ENCODE results near the gene GPR119.
A peak's percentile ranks its signal among the peaks of the same experiment; 100 is the strongest.
"Not testable (repeated sequence)": the region's sequence is repeated elsewhere in the genome, so short reads cannot be mapped to it uniquely, and the experiment has no call there.

Gene GPR119

GRCh38 chrX:130401415-130402207, 16.1 kb upstream of the GPR119 start, which contains the start of gene RBMX2:
TSS of gene RBMX2 (plus strand) at chrX:130401987. CDS start at chrX:130402033, 46 bp downstream.
- peak within 1 kb of the TSS; percentile 77 for H3K27ac ChIP-seq (ENCODE audit: low read length)
- H3K4me1 ChIP-seq (ENCODE audit: control insufficient read depth in 1 of 2, insufficient read depth in 2 of 2, low read length in 2 of 2): peaks cover 0 to 15% of the 10 kb centered on the region in 2 donors
- peak within 1 kb of the TSS; percentile 75 to 90 for H3K4me3 ChIP-seq (ENCODE audit: low read depth in 1 of 2, low read length in 2 of 2)

GRCh38 chrX:130395341-130395740, 9.9 kb upstream of the GPR119 start:
- Histone ChIP-seq H3K9me3 (ENCODE audit: control insufficient read depth in 1 of 2, low read length in 2 of 2) (no peaks in the 10 kb centered on the region), H3K36me3 (ENCODE audit: control insufficient read depth in 1 of 2, insufficient read depth in 2 of 2, low read length in 2 of 2) (no peaks in the 10 kb centered on the region), H3K4me1 (ENCODE audit: control insufficient read depth in 1 of 2, insufficient read depth in 2 of 2, low read length in 2 of 2) (no peaks in the 10 kb centered on the region), H3K27ac (ENCODE audit: low read length) (no peak overlapping the region), H3K4me3 (ENCODE audit: low read depth in 1 of 2, low read length in 2 of 2) (no peak overlapping the region), H3K27me3 (ENCODE audit: low read depth, low read length) (no peaks in the 10 kb centered on the region)

More at GRCh38 chrX:130401415-130402207, 16.1 kb upstream of the GPR119 start, which contains the start of gene RBMX2:
- Histone ChIP-seq H3K27me3 (ENCODE audit: low read depth, low read length) (no peaks in the 10 kb centered on the region), H3K9me3 (ENCODE audit: control insufficient read depth in 1 of 2, low read length in 2 of 2) (no peaks in the 10 kb centered on the region), H3K36me3 (ENCODE audit: control insufficient read depth in 1 of 2, insufficient read depth in 2 of 2, low read length in 2 of 2) (peaks cover 3 to 10% of the 10 kb centered on the region in 2 donors)

GRCh38 chrX:130393451-130394074, 8.1 kb upstream of the GPR119 start:
- Histone ChIP-seq H3K27me3 (ENCODE audit: low read depth, low read length) (no peaks in the 10 kb centered on the region), H3K9me3 (ENCODE audit: control insufficient read depth in 1 of 2, low read length in 2 of 2) (no peaks in the 10 kb centered on the region), H3K36me3 (ENCODE audit: control insufficient read depth in 1 of 2, insufficient read depth in 2 of 2, low read length in 2 of 2) (no peaks in the 10 kb centered on the region), H3K27ac (ENCODE audit: low read length) (no peak overlapping the region), H3K4me1 (ENCODE audit: control insufficient read depth in 1 of 2, insufficient read depth in 2 of 2, low read length in 2 of 2) (no peaks in the 10 kb centered on the region), H3K4me3 (ENCODE audit: low read depth in 1 of 2, low read length in 2 of 2) (no peak overlapping the region)

GRCh38 chrX:130386408-130386808, 934 bp upstream of the GPR119 start:
- no peaks in the 10 kb centered on the region for H3K27me3 ChIP-seq (ENCODE audit: low read depth, low read length)

GRCh38 chrX:130378024-130378669, 7.3 kb downstream of the GPR119 start:
- Histone ChIP-seq H3K4me1 (ENCODE audit: control insufficient read depth in 1 of 2, insufficient read depth in 2 of 2, low read length in 2 of 2) (no peaks in the 10 kb centered on the region), H3K9me3 (ENCODE audit: control insufficient read depth in 1 of 2, low read length in 2 of 2) (no peaks in the 10 kb centered on the region), H3K27ac (ENCODE audit: low read length) (no peak overlapping the region), H3K4me3 (ENCODE audit: low read depth in 1 of 2, low read length in 2 of 2) (no peak overlapping the region), H3K27me3 (ENCODE audit: low read depth, low read length) (no peaks in the 10 kb centered on the region), H3K36me3 (ENCODE audit: control insufficient read depth in 1 of 2, insufficient read depth in 2 of 2, low read length in 2 of 2) (no peaks in the 10 kb centered on the region)

More at GRCh38 chrX:130386408-130386808, 934 bp upstream of the GPR119 start:
- no peaks in the 10 kb centered on the region for H3K4me1 ChIP-seq (ENCODE audit: control insufficient read depth in 1 of 2, insufficient read depth in 2 of 2, low read length in 2 of 2)
- H3K27ac ChIP-seq (ENCODE audit: low read length): no peak overlapping the region
- no peaks in the 10 kb centered on the region for H3K36me3 ChIP-seq (ENCODE audit: control insufficient read depth in 1 of 2, insufficient read depth in 2 of 2, low read length in 2 of 2)
- no peak overlapping the region for H3K4me3 ChIP-seq (ENCODE audit: low read depth in 1 of 2, low read length in 2 of 2)
- H3K9me3 ChIP-seq (ENCODE audit: control insufficient read depth in 1 of 2, low read length in 2 of 2): no peaks in the 10 kb centered on the region

GRCh38 chrX:130376077-130376476, 9.4 kb downstream of the GPR119 start:
- H3K27me3 ChIP-seq (ENCODE audit: low read depth, low read length): no peaks in the 10 kb centered on the region
- H3K4me1 ChIP-seq (ENCODE audit: control insufficient read depth in 1 of 2, insufficient read depth in 2 of 2, low read length in 2 of 2): no peaks in the 10 kb centered on the region
- peaks cover 0 to 8% of the 10 kb centered on the region in 2 donors for H3K36me3 ChIP-seq (ENCODE audit: control insufficient read depth in 1 of 2, insufficient read depth in 2 of 2, low read length in 2 of 2)
- H3K4me3 ChIP-seq (ENCODE audit: low read depth in 1 of 2, low read length in 2 of 2): no peak overlapping the region
- H3K27ac ChIP-seq (ENCODE audit: low read length): no peak overlapping the region
- no peaks in the 10 kb centered on the region for H3K9me3 ChIP-seq (ENCODE audit: control insufficient read depth in 1 of 2, low read length in 2 of 2)

- not testable (repeated sequence) for H3K36me3 ChIP-seq (ENCODE audit: control insufficient read depth in 1 of 2, insufficient read depth in 2 of 2, low read length in 2 of 2); H3K4me3 ChIP-seq (ENCODE audit: low read depth in 1 of 2, low read length in 2 of 2); H3K9me3 ChIP-seq (ENCODE audit: control insufficient read depth in 1 of 2, low read length in 2 of 2); H3K27me3 ChIP-seq (ENCODE audit: low read depth, low read length); H3K27ac ChIP-seq (ENCODE audit: low read length); H3K4me1 ChIP-seq (ENCODE audit: control insufficient read depth in 1 of 2, insufficient read depth in 2 of 2, low read length in 2 of 2)
Observed at GRCh38 chrX:130352050-130352449, 33.4 kb downstream of the GPR119 start.

GRCh38 chrX:130351567-130351966, 33.9 kb downstream of the GPR119 start:
- Histone ChIP-seq H3K27ac (ENCODE audit: low read length) (no peak overlapping the region), H3K27me3 (ENCODE audit: low read depth, low read length) (no peaks in the 10 kb centered on the region), H3K9me3 (ENCODE audit: control insufficient read depth in 1 of 2, low read length in 2 of 2) (no peaks in the 10 kb centered on the region), H3K4me3 (ENCODE audit: low read depth in 1 of 2, low read length in 2 of 2) (no peak overlapping the region), H3K4me1 (ENCODE audit: control insufficient read depth in 1 of 2, insufficient read depth in 2 of 2, low read length in 2 of 2) (no peaks in the 10 kb centered on the region), H3K36me3 (ENCODE audit: control insufficient read depth in 1 of 2, insufficient read depth in 2 of 2, low read length in 2 of 2) (peaks cover 0 to 10% of the 10 kb centered on the region in 2 donors)

- peaks cover 0 to 10% of the 10 kb centered on the region in 2 donors for H3K36me3 ChIP-seq (ENCODE audit: control insufficient read depth in 1 of 2, insufficient read depth in 2 of 2, low read length in 2 of 2)
- H3K4me3 ChIP-seq (ENCODE audit: low read depth in 1 of 2, low read length in 2 of 2): no peak overlapping the region
- no peaks in the 10 kb centered on the region for H3K9me3 ChIP-seq (ENCODE audit: control insufficient read depth in 1 of 2, low read length in 2 of 2)
- no peak overlapping the region for H3K27ac ChIP-seq (ENCODE audit: low read length)
- no peaks in the 10 kb centered on the region for H3K4me1 ChIP-seq (ENCODE audit: control insufficient read depth in 1 of 2, insufficient read depth in 2 of 2, low read length in 2 of 2)
- H3K27me3 ChIP-seq (ENCODE audit: low read depth, low read length): no peaks in the 10 kb centered on the region
Observed at GRCh38 chrX:130347321-130347720, 38.2 kb downstream of the GPR119 start.

- Histone ChIP-seq H3K36me3 (ENCODE audit: control insufficient read depth in 1 of 2, insufficient read depth in 2 of 2, low read length in 2 of 2) (no peaks in the 10 kb centered on the region), H3K4me3 (ENCODE audit: low read depth in 1 of 2, low read length in 2 of 2) (no peak overlapping the region), H3K4me1 (ENCODE audit: control insufficient read depth in 1 of 2, insufficient read depth in 2 of 2, low read length in 2 of 2) (no peaks in the 10 kb centered on the region), H3K27me3 (ENCODE audit: low read depth, low read length) (no peaks in the 10 kb centered on the region), H3K27ac (ENCODE audit: low read length) (no peak overlapping the region), H3K9me3 (ENCODE audit: control insufficient read depth in 1 of 2, low read length in 2 of 2) (no peaks in the 10 kb centered on the region)
Observed at GRCh38 chrX:130343411-130343810, 42.1 kb downstream of the GPR119 start.

- H3K9me3 ChIP-seq (ENCODE audit: control insufficient read depth in 1 of 2, low read length in 2 of 2): no peaks in the 10 kb centered on the region
- H3K27ac ChIP-seq (ENCODE audit: low read length): no peak overlapping the region
- no peaks in the 10 kb centered on the region for H3K36me3 ChIP-seq (ENCODE audit: control insufficient read depth in 1 of 2, insufficient read depth in 2 of 2, low read length in 2 of 2)
- peak overlapping the region; percentile 81 to 98 for H3K4me3 ChIP-seq (ENCODE audit: low read depth in 1 of 2, low read length in 2 of 2)
- H3K27me3 ChIP-seq (ENCODE audit: low read depth, low read length): no peaks in the 10 kb centered on the region
- H3K4me1 ChIP-seq (ENCODE audit: control insufficient read depth in 1 of 2, insufficient read depth in 2 of 2, low read length in 2 of 2): no peaks in the 10 kb centered on the region
Observed at GRCh38 chrX:130340271-130340670, 45.2 kb downstream of the GPR119 start.

All from muscle layer of duodenum (tissue), 2 donors.